Right lung (tissue), 5 donors: ENCODE data around the gene CUL4A. TPM values are rescaled to one million over a fixed set of nuclear protein-coding genes. Genes with fewer than 3 reads are reported as not detected.

Source experiments
- DNase-seq, 2 donors: peaks; one replicate each; pipeline ENCODE4 v3.0.0-alpha.2; 2013
- polyA plus RNA-seq, 5 donors: library from polyadenylated mRNA; unstranded; fragments of 120-200 nt; gene quantifications; one replicate each; pipeline versions ENCODE4 v1.2.1 to v1.2.3, GENCODE V29; 2013; ENCODE audit warnings: inconsistent platforms in 1 of 5, low replicate concordance in 1 of 5; ENCODE audit not compliant: insufficient read length in 5 of 5, insufficient read depth in 1 of 5

Gene CUL4A
- polyA plus RNA-seq, 5 donors: 72.9 to 92.7 (median 85.5) TPM

- DNase-seq: no peak
Observed at GRCh38 chr13:113178070-113178895, 31.1 kb upstream of the CUL4A start.

GRCh38 chr13:113178896-113179167, 30.6 kb upstream of the CUL4A start:
- DNase-seq: no peak

GRCh38 chr13:113179374-113180230, 29.8 kb upstream of the CUL4A start:
- no peak for DNase-seq

GRCh38 chr13:113182046-113182445, 27.4 kb upstream of the CUL4A start:
- no peak for DNase-seq

- DNase-seq: no peak
Observed at GRCh38 chr13:113183450-113184129, 25.8 kb upstream of the CUL4A start.

GRCh38 chr13:113184568-113185440, 24.6 kb upstream of the CUL4A start:
- no peak for DNase-seq

GRCh38 chr13:113186061-113186900, 23.1 kb upstream of the CUL4A start:
- DNase-seq: no peak

GRCh38 chr13:113187263-113187669, 22.1 kb upstream of the CUL4A start:
- no peak for DNase-seq

GRCh38 chr13:113187883-113188665, 21.3 kb upstream of the CUL4A start:
- no peak for DNase-seq

GRCh38 chr13:113190181-113190580, 19.2 kb upstream of the CUL4A start:
- no peak for DNase-seq

GRCh38 chr13:113192279-113192678, 17.1 kb upstream of the CUL4A start:
- no peak for DNase-seq

GRCh38 chr13:113192902-113193301, 16.5 kb upstream of the CUL4A start:
- DNase-seq: no peak

GRCh38 chr13:113195360-113195759, 14.1 kb upstream of the CUL4A start:
- no peak for DNase-seq

GRCh38 chr13:113196970-113197737, 12.3 kb upstream of the CUL4A start:
- no peak for DNase-seq

GRCh38 chr13:113201815-113202214, 7.6 kb upstream of the CUL4A start:
- no peak for DNase-seq

- DNase-seq: no peak
Observed at GRCh38 chr13:113202912-113203311, 6.5 kb upstream of the CUL4A start.

GRCh38 chr13:113203507-113204377, 5.7 kb upstream of the CUL4A start:
- DNase-seq: no peak

- DNase-seq: no peak
Observed at GRCh38 chr13:113204378-113204734, 5.1 kb upstream of the CUL4A start.
